ENCODE measurements around the gene PARD3B. TPM values are rescaled to one million over a fixed set of nuclear protein-coding genes. Genes with fewer than 3 reads are reported as not detected.

PARD3B gene
- total RNA-seq, 1 experiment from 2014 or later: 3.6 TPM

DNA sequence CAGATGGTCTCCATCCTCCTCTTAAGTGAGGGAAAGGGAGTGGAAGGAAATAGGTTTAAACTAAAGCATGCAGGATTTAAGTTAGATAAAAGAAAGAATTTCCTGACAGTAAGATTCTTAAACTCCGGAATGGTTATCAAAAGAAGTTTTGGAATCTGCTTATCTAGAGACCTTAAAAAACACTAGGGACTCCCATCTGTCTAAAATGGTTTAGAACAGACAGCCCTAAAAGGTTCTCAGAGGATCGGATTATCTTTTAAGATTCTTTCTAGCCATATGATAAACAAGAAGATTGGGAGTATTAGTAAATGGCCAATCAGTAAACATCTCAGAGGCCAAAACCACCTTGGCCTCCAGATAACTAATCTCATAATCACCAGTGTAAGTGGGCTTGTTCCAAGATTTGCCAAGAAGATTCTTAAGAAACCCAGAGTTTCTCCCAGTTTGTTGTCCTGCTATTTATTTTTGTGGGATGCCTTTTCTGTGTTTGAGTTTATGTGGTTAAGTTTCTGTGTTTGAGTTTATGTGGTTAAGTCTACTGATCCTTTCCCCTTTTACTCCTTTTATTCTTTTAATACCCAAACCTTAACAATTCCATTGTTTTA is 822.2 kb downstream of the PARD3B start:
- CTCF ChIA-PET: no interaction called here
- no peak for DNase-seq (ENCODE audit: low read depth, low spot score)
- TF ChIP-seq, protein P1, sequence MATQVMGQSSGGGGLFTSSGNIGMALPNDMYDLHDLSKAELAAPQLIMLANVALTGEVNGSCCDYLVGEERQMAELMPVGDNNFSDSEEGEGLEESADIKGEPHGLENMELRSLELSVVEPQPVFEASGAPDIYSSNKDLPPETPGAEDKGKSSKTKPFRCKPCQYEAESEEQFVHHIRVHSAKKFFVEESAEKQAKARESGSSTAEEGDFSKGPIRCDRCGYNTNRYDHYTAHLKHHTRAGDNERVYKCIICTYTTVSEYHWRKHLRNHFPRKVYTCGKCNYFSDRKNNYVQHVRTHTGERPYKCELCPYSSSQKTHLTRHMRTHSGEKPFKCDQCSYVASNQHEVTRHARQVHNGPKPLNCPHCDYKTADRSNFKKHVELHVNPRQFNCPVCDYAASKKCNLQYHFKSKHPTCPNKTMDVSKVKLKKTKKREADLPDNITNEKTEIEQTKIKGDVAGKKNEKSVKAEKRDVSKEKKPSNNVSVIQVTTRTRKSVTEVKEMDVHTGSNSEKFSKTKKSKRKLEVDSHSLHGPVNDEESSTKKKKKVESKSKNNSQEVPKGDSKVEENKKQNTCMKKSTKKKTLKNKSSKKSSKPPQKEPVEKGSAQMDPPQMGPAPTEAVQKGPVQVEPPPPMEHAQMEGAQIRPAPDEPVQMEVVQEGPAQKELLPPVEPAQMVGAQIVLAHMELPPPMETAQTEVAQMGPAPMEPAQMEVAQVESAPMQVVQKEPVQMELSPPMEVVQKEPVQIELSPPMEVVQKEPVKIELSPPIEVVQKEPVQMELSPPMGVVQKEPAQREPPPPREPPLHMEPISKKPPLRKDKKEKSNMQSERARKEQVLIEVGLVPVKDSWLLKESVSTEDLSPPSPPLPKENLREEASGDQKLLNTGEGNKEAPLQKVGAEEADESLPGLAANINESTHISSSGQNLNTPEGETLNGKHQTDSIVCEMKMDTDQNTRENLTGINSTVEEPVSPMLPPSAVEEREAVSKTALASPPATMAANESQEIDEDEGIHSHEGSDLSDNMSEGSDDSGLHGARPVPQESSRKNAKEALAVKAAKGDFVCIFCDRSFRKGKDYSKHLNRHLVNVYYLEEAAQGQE (IDR thresholded peaks at IDR 0.05; ENCODE audit: insufficient read depth in 1 of 2, low read depth in 2 of 2, low read length in 1 of 2): no peak
- TF ChIP-seq POLR2AphosphoS5 (IDR thresholded peaks at IDR 0.05; ENCODE audit: low read depth, low read length): no peak
- TF ChIP-seq, protein P2, sequence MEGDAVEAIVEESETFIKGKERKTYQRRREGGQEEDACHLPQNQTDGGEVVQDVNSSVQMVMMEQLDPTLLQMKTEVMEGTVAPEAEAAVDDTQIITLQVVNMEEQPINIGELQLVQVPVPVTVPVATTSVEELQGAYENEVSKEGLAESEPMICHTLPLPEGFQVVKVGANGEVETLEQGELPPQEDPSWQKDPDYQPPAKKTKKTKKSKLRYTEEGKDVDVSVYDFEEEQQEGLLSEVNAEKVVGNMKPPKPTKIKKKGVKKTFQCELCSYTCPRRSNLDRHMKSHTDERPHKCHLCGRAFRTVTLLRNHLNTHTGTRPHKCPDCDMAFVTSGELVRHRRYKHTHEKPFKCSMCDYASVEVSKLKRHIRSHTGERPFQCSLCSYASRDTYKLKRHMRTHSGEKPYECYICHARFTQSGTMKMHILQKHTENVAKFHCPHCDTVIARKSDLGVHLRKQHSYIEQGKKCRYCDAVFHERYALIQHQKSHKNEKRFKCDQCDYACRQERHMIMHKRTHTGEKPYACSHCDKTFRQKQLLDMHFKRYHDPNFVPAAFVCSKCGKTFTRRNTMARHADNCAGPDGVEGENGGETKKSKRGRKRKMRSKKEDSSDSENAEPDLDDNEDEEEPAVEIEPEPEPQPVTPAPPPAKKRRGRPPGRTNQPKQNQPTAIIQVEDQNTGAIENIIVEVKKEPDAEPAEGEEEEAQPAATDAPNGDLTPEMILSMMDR (IDR thresholded peaks at IDR 0.05): no peak
- TF ChIP-seq TCF7L2 (IDR thresholded peaks at IDR 0.05; ENCODE audit: low read depth, low read length): no peak
- TF ChIP-seq SIN3A (IDR thresholded peaks at IDR 0.05; ENCODE audit: borderline replicate concordance, insufficient read depth, low read depth, low read length): no peak
- Histone ChIP-seq H3K4me3 (ENCODE audit: low read depth in 2 of 2, low read length in 2 of 2) (no peak overlapping the region), H3K36me3 (ENCODE audit: control insufficient read depth, insufficient read depth, low read length) (no peaks in the 10 kb centered on the region), H3K27ac (ENCODE audit: low read length) (no peak overlapping the region), H3K27me3 (ENCODE audit: control insufficient read depth, insufficient read depth, low read length) (no peaks in the 10 kb centered on the region), H3K4me1 (ENCODE audit: control insufficient read depth, insufficient read depth, low read length) (no peaks in the 10 kb centered on the region), H3K9me3 (ENCODE audit: control insufficient read depth, insufficient read depth, low read depth, low read length) (no peaks in the 10 kb centered on the region)
- in situ Hi-C loops (cut with HindIII; ENCODE audit: low pct_unique_long_range_greater_than_20kb, low sequenced_read_pairs): no loop called here
- no TSS peak for BruUV-seq (replicated peaks)
- intact Hi-C loops (cut with micrococcal nuclease; ENCODE audit: unreplicated experiment): no loop called here
- POLR2A ChIA-PET: no interaction called here
- ATAC-seq: no peak

DNA sequence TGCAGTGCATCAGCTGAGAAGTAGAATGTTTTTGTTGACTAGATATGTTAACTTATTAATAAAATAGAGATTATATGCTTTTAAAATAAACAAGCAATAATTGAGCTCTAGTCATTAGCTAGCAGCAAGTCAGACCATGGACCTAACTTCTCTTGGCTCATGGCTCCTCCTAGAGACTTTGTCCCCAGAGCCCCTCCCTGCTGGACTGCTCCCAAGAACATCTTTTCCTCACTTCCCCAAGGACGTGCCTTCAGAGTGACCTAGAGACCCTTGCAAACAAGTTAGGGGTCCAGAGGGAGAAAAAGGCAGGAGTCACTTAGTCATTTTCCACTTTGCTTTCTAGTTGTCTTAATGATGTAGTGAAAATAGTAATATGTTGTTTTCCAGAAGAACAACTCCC is 824.5 kb downstream of the PARD3B start:
- in situ Hi-C loops (cut with HindIII; ENCODE audit: low pct_unique_long_range_greater_than_20kb, low sequenced_read_pairs): no loop called here
- POLR2A ChIA-PET: no interaction called here
- intact Hi-C loops (cut with micrococcal nuclease; ENCODE audit: unreplicated experiment): no loop called here

DNA sequence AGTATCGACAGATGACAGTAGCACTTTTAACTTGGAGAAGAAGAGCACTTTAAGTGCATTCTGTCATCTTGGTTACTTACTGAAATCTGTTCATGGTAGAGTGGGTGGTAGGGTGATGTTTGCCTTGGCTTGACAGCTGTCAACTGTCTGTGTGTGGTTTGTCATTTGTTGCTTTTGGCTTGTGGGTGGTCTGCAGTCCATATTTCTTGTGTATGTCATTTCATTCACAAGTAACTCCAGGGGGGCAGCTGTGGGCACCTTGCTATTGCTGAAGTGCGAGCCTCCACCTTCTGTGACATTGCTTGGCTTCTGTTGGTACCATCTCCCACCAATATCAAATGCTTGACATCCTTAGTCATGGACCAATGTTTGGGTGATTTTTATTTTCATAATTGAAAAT is 825.5 kb downstream of the PARD3B start:
- in situ Hi-C loops (cut with HindIII; ENCODE audit: low pct_unique_long_range_greater_than_20kb, low sequenced_read_pairs): no loop called here
- no peak for TF ChIP-seq POLR2AphosphoS5 (IDR thresholded peaks at IDR 0.05; ENCODE audit: low read depth, low read length)
- Histone ChIP-seq H3K9me3 (ENCODE audit: control insufficient read depth, insufficient read depth, low read depth, low read length) (no peaks in the 10 kb centered on the region), H3K27ac (ENCODE audit: low read length) (no peak overlapping the region), H3K27me3 (ENCODE audit: control insufficient read depth, insufficient read depth, low read length) (no peaks in the 10 kb centered on the region), H3K36me3 (ENCODE audit: control insufficient read depth, insufficient read depth, low read length) (no peaks in the 10 kb centered on the region), H3K4me1 (ENCODE audit: control insufficient read depth, insufficient read depth, low read length) (no peaks in the 10 kb centered on the region), H3K4me3 (ENCODE audit: low read depth in 2 of 2, low read length in 2 of 2) (no peak overlapping the region)
- intact Hi-C loops (cut with micrococcal nuclease; ENCODE audit: unreplicated experiment): no loop called here
- POLR2A ChIA-PET: no interaction called here
- no TSS peak for BruUV-seq (replicated peaks)
- ATAC-seq (no peak), DNase-seq (ENCODE audit: low read depth, low spot score) (no peak)
- CTCF ChIA-PET: no interaction called here

More for the DNA sequence above, 824.5 kb downstream of the PARD3B start:
- Histone ChIP-seq H3K9me3 (ENCODE audit: control insufficient read depth, insufficient read depth, low read depth, low read length) (no peaks in the 10 kb centered on the region), H3K4me1 (ENCODE audit: control insufficient read depth, insufficient read depth, low read length) (no peaks in the 10 kb centered on the region), H3K27ac (ENCODE audit: low read length) (no peak overlapping the region), H3K4me3 (ENCODE audit: low read depth in 2 of 2, low read length in 2 of 2) (no peak overlapping the region), H3K36me3 (ENCODE audit: control insufficient read depth, insufficient read depth, low read length) (no peaks in the 10 kb centered on the region), H3K27me3 (ENCODE audit: control insufficient read depth, insufficient read depth, low read length) (no peaks in the 10 kb centered on the region)
- TF ChIP-seq SIN3A (IDR thresholded peaks at IDR 0.05; ENCODE audit: borderline replicate concordance, insufficient read depth, low read depth, low read length): no peak
- ATAC-seq: no peak
- BruUV-seq (replicated peaks): no TSS peak
- CTCF ChIA-PET: no interaction called here
- DNase-seq (ENCODE audit: low read depth, low spot score): no peak

Measured in Panc1 (cell line).